Myocyte (in vitro differentiated cells): ENCODE measurements around the gene FMO5. TPM values are rescaled to one million over a fixed set of nuclear protein-coding genes. Genes with fewer than 3 reads are reported as not detected.

Source experiments
- DNase-seq: peaks from one replicate; pipeline ENCODE4 v3.0.0-alpha.2; 2012; ENCODE audit warnings: low read depth
- total RNA-seq: library from RNA; depleted of rRNA; stranded (reverse); fragments of >200 nt; gene quantifications from 2 replicates; pipeline ENCODE4 v1.2.3, GENCODE V29; 2014

Gene FMO5
- total RNA-seq, 1 donor from 2014 or later, result 0.99 TPM

GRCh38 chr1:147156642-147157041 is 68.5 kb downstream of the FMO5 start:
- no peak for DNase-seq

GRCh38 chr1:147152772-147153171 is 72.4 kb downstream of the FMO5 start:
- DNase-seq, result no peak

- no peak for DNase-seq
Measured at GRCh38 chr1:147151244-147151643, 73.9 kb downstream of the FMO5 start.

GRCh38 chr1:147142886-147143285 is 82.3 kb downstream of the FMO5 start:
- no peak for DNase-seq

Other genes starting within 250 kb of the FMO5 start
- gene PRKAB2, start 52.9 kb downstream of the FMO5 start, total RNA-seq, result 37.9 and 50.7 TPM in 2 replicates
- 15.9 and 16.6 TPM in 2 replicates for gene CHD1L, start 17.3 kb upstream of the FMO5 start, total RNA-seq